ENCODE data around the gene ARHGEF16.

ARHGEF16 gene

GRCh38 chr1:3433596-3434320 is 20.7 kb upstream of the ARHGEF16 start:
- Histone ChIP-seq H4K20me1 (ENCODE audit: insufficient read depth) (no peaks in the 10 kb centered on the region), H3K4me1 (ENCODE audit: low read depth, poor library complexity, severe bottlenecking) (no peaks in the 10 kb centered on the region)

GRCh38 chr1:3434406-3435110 is 19.9 kb upstream of the ARHGEF16 start:
- no peaks in the 10 kb centered on the region for H3K36me3 ChIP-seq (ENCODE audit: insufficient read depth)
- no peak overlapping the region for H3K4me3 ChIP-seq (IDR thresholded peaks at IDR 0.05; ENCODE audit: insufficient read depth, low read depth, low read length)
- H3K27ac ChIP-seq, result no peak overlapping the region
- TF ChIP-seq CTCF (conservative IDR thresholded peaks at IDR 0.05; ENCODE audit: low read depth, low read length), result no peak
- H3K79me2 ChIP-seq (ENCODE audit: insufficient read depth, low read depth), result no peaks in the 10 kb centered on the region
- no peaks in the 10 kb centered on the region for H3K4me1 ChIP-seq (ENCODE audit: low read depth, poor library complexity, severe bottlenecking)
- H4K20me1 ChIP-seq (ENCODE audit: insufficient read depth), result no peaks in the 10 kb centered on the region
- no peak overlapping the region for H3K9ac ChIP-seq
- H3K4me2 ChIP-seq, result no peak overlapping the region
- H2AFZ ChIP-seq (ENCODE audit: low read depth), result no peak overlapping the region
- H3K27me3 ChIP-seq (ENCODE audit: insufficient read depth, low read depth), result peaks cover 93% of the 10 kb centered on the region

More at GRCh38 chr1:3433596-3434320, 20.7 kb upstream of the ARHGEF16 start:
- Histone ChIP-seq H3K9ac (no peak overlapping the region), H3K4me3 (IDR thresholded peaks at IDR 0.05; ENCODE audit: insufficient read depth, low read depth, low read length) (no peak overlapping the region), H2AFZ (ENCODE audit: low read depth) (no peak overlapping the region), H3K79me2 (ENCODE audit: insufficient read depth, low read depth) (no peaks in the 10 kb centered on the region), H3K36me3 (ENCODE audit: insufficient read depth) (no peaks in the 10 kb centered on the region), H3K4me2 (no peak overlapping the region), H3K27ac (no peak overlapping the region), H3K27me3 (ENCODE audit: insufficient read depth, low read depth) (peaks cover 96% of the 10 kb centered on the region)
- TF ChIP-seq CTCF (conservative IDR thresholded peaks at IDR 0.05; ENCODE audit: low read depth, low read length), result no peak

- Histone ChIP-seq H2AFZ (ENCODE audit: low read depth) (no peak overlapping the region), H3K4me2 (no peak overlapping the region), H3K36me3 (ENCODE audit: insufficient read depth) (no peaks in the 10 kb centered on the region), H3K9ac (no peak overlapping the region), H3K27me3 (ENCODE audit: insufficient read depth, low read depth) (peaks cover 87% of the 10 kb centered on the region), H3K4me3 (IDR thresholded peaks at IDR 0.05; ENCODE audit: insufficient read depth, low read depth, low read length) (no peak overlapping the region), H3K4me1 (ENCODE audit: low read depth, poor library complexity, severe bottlenecking) (no peaks in the 10 kb centered on the region), H4K20me1 (ENCODE audit: insufficient read depth) (no peaks in the 10 kb centered on the region), H3K79me2 (ENCODE audit: insufficient read depth, low read depth) (no peaks in the 10 kb centered on the region), H3K27ac (no peak overlapping the region)
- no peak for TF ChIP-seq CTCF (conservative IDR thresholded peaks at IDR 0.05; ENCODE audit: low read depth, low read length)
These were observed 18.8 kb upstream of the ARHGEF16 start for GRCh38 chr1:3435666-3436065.

GRCh38 chr1:3436451-3436850 is 18.0 kb upstream of the ARHGEF16 start:
- H2AFZ ChIP-seq (ENCODE audit: low read depth), result no peak overlapping the region
- no peaks in the 10 kb centered on the region for H3K4me1 ChIP-seq (ENCODE audit: low read depth, poor library complexity, severe bottlenecking)
- no peak overlapping the region for H3K4me3 ChIP-seq (IDR thresholded peaks at IDR 0.05; ENCODE audit: insufficient read depth, low read depth, low read length)
- no peak overlapping the region for H3K9ac ChIP-seq
- no peaks in the 10 kb centered on the region for H3K79me2 ChIP-seq (ENCODE audit: insufficient read depth, low read depth)
- H3K27me3 ChIP-seq (ENCODE audit: insufficient read depth, low read depth), result peaks cover 90% of the 10 kb centered on the region
- H3K27ac ChIP-seq, result no peak overlapping the region
- no peaks in the 10 kb centered on the region for H3K36me3 ChIP-seq (ENCODE audit: insufficient read depth)
- no peak overlapping the region for H3K4me2 ChIP-seq
- no peak for TF ChIP-seq CTCF (conservative IDR thresholded peaks at IDR 0.05; ENCODE audit: low read depth, low read length)
- H4K20me1 ChIP-seq (ENCODE audit: insufficient read depth), result no peaks in the 10 kb centered on the region
